GM08714 (cell line): ENCODE data around the gene TERT.

ENCODE experiments used
- H3K4me3 ChIP-seq: fragments of 200-500 bp; sonication (Bioruptor generic); 2 replicates; pipeline ENCODE4 v1.5.1; 2014; ENCODE audit warnings: mild to moderate bottlenecking, low read length, inconsistent platforms
- ZNF274 ChIP-seq: IDR thresholded peaks from 2 replicates; pipeline ENCODE4 v1.6.1; 2012; ENCODE audit warnings: mild to moderate bottlenecking, low read depth, low read length

Gene TERT

GRCh38 chr5:1212881-1213280, 82.0 kb downstream of the TERT start:
- no peak overlapping the region for H3K4me3 ChIP-seq
- TF ChIP-seq ZNF274 = no peak

- no peak overlapping the region for H3K4me3 ChIP-seq
- no peak for TF ChIP-seq ZNF274
Measured at GRCh38 chr5:1212271-1212670, 82.6 kb downstream of the TERT start.

- H3K4me3 ChIP-seq = no peak overlapping the region
- TF ChIP-seq ZNF274 = no peak
Measured at GRCh38 chr5:1211701-1212100, 83.2 kb downstream of the TERT start.

- H3K4me3 ChIP-seq = no peak overlapping the region
- TF ChIP-seq ZNF274 = no peak
Measured at GRCh38 chr5:1210832-1211251, 84.0 kb downstream of the TERT start.

GRCh38 chr5:1209896-1210776, 84.7 kb downstream of the TERT start:
- H3K4me3 ChIP-seq = no peak overlapping the region
- no peak for TF ChIP-seq ZNF274

- no peak for TF ChIP-seq ZNF274
- H3K4me3 ChIP-seq = no peak overlapping the region
Measured at GRCh38 chr5:1209489-1209852, 85.4 kb downstream of the TERT start.

- TF ChIP-seq ZNF274 = no peak
- no peak overlapping the region for H3K4me3 ChIP-seq
Measured at GRCh38 chr5:1208743-1209488, 86.0 kb downstream of the TERT start.

GRCh38 chr5:1208221-1208742, 86.6 kb downstream of the TERT start:
- H3K4me3 ChIP-seq = no peak overlapping the region
- TF ChIP-seq ZNF274 = no peak

- no peak for TF ChIP-seq ZNF274
- H3K4me3 ChIP-seq = no peak overlapping the region
Measured at GRCh38 chr5:1207555-1207954, 87.3 kb downstream of the TERT start.

GRCh38 chr5:1206521-1207412, 88.1 kb downstream of the TERT start:
- TF ChIP-seq ZNF274 = no peak
- H3K4me3 ChIP-seq = no peak overlapping the region

GRCh38 chr5:1205255-1206180, 89.3 kb downstream of the TERT start:
- no peak overlapping the region for H3K4me3 ChIP-seq
- TF ChIP-seq ZNF274 = no peak

- no peak overlapping the region for H3K4me3 ChIP-seq
- TF ChIP-seq ZNF274 = no peak
Measured at GRCh38 chr5:1204693-1205242, 90.1 kb downstream of the TERT start.
